Brain microvascular endothelial cell (primary cell): ENCODE measurements around the gene SLFN12.
A peak's percentile ranks its signal among the peaks of the same experiment; 100 is the strongest.

Experiments used
- DNase-seq: peaks from one replicate; pipeline ENCODE4 v3.0.0-alpha.2; 2020
- H3K27ac ChIP-seq: fragments of 250-450 bp; sonication (Bioruptor Pico); 2 replicates; pipeline ENCODE4 v1.5.1; 2020; ENCODE audit warnings: mild to moderate bottlenecking, moderate library complexity
- H3K27me3 ChIP-seq: fragments of 250-450 bp; sonication (Bioruptor Pico); replicated peaks from 2 replicates; pipeline ENCODE4 v1.5.1; 2020; ENCODE audit warnings: mild to moderate bottlenecking
- H3K36me3 ChIP-seq: fragments of 250-450 bp; sonication (Bioruptor Pico); replicated peaks from 2 replicates; pipeline ENCODE4 v1.5.1; 2020; ENCODE audit warnings: mild to moderate bottlenecking
- H3K4me3 ChIP-seq: 2 replicates; pipeline ENCODE4 v1.5.1; 2011; ENCODE audit warnings: low read depth, mild to moderate bottlenecking, control low read depth, low read length, moderate library complexity
- CTCF ChIP-seq: IDR thresholded peaks from 2 replicates; pipeline ENCODE4 v1.5.1; 2011; ENCODE audit warnings: low read depth, mild to moderate bottlenecking, moderate library complexity, low read length, control low read depth, inconsistent platforms; ENCODE audit errors: missing control alignments
- in situ Hi-C: cut with HindIII; loops from 2 replicates; pipeline ENCODE4 v1.10.0; 2017; ENCODE audit warnings: low sequenced_read_pairs, low pct_ligation_motif_present

Gene SLFN12

GRCh38 chr17:35448214-35448898 lies 16.1 kb upstream of the SLFN12 start, which contains the start of gene SLFN13:
Gene SLFN13 (minus strand): TSS chr17:35448766. CDS start chr17:35445680, 3,086 bp downstream.
- Histone ChIP-seq H3K36me3 (no peaks in the 10 kb centered on the region), H3K27me3 (peaks cover 24% of the 10 kb centered on the region), H3K4me3 (peak within 1 kb of the TSS; percentile 61), H3K27ac (no peak within 1 kb of the TSS)
- DNase-seq, result peak; percentile 59
- no peak for TF ChIP-seq CTCF
- in situ Hi-C loops, result no loop called here

- no peak overlapping the region for H3K27ac ChIP-seq
- no peak for TF ChIP-seq CTCF
- in situ Hi-C loops, result no loop called here
- no peak for DNase-seq
- peaks cover 24% of the 10 kb centered on the region for H3K27me3 ChIP-seq
- no peak overlapping the region for H3K4me3 ChIP-seq
- H3K36me3 ChIP-seq, result no peaks in the 10 kb centered on the region
These were observed 15.2 kb upstream of the SLFN12 start for GRCh38 chr17:35447499-35447898.

- no peak for DNase-seq
- TF ChIP-seq CTCF, result no peak
- in situ Hi-C loops, result no loop called here
- Histone ChIP-seq H3K36me3 (no peaks in the 10 kb centered on the region), H3K27ac (no peak overlapping the region), H3K27me3 (no peaks in the 10 kb centered on the region), H3K4me3 (no peak overlapping the region)
These were observed 6.1 kb upstream of the SLFN12 start for GRCh38 chr17:35438433-35438832.

- Histone ChIP-seq H3K4me3 (peak overlapping the region; percentile 69), H3K27ac (peak overlapping the region; percentile 75), H3K36me3 (no peaks in the 10 kb centered on the region), H3K27me3 (no peaks in the 10 kb centered on the region)
- in situ Hi-C loops, result no loop called here
- DNase-seq, result peak; percentile 98
- TF ChIP-seq CTCF, result peak; percentile 55
These were observed 985 bp upstream of the SLFN12 start for GRCh38 chr17:35433075-35433894.

GRCh38 chr17:35429702-35430101 lies 2.6 kb downstream of the SLFN12 start:
- H3K4me3 ChIP-seq, result no peak overlapping the region
- H3K36me3 ChIP-seq, result no peaks in the 10 kb centered on the region
- in situ Hi-C loops, result no loop called here
- H3K27me3 ChIP-seq, result no peaks in the 10 kb centered on the region
- DNase-seq, result no peak
- no peak overlapping the region for H3K27ac ChIP-seq
- no peak for TF ChIP-seq CTCF
